ENCODE data around the gene RCAN1. TPM values are rescaled to one million over a fixed set of nuclear protein-coding genes. Genes with fewer than 3 reads are reported as not detected.

The RCAN1 gene
- total RNA-seq, 3 donors from 2014 or later (not counting 1 experiment from before 2014, with no cell fraction given) = 6.7 to 8.9 (median 8.2) TPM

DNA sequence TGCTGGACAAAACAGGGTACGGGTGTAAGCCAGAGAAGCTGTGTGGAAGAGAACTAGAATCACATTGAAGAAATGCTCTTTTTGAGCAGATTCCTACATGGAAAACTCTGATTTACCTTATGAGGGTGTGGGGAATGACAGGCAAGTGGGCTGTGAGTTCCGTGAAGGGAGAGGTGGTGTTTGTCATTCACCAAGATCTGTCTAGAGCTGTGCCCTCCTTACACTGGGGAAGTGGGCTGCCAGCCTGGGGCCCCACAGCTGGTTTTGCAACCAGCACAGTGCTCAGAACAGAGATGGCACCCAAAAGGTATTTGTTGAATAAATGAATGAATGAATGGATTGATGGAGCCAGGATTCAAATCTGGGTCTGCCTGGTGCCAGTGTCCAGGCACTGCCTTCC is 10.4 kb downstream of the RCAN1 start:
- Mint-ChIP-seq H3K4me3 (no peak overlapping the region), H3K4me1 (peaks cover 5 to 6% of the 10 kb centered on the region in 2 donors), H3K27me3 (ENCODE audit: low read depth in 2 of 2) (no peaks in the 10 kb centered on the region), H3K9me3 (no peaks in the 10 kb centered on the region), H3K36me3 (no peaks in the 10 kb centered on the region), H3K27ac (no peak overlapping the region)
- TF ChIP-seq CTCF (IDR thresholded peaks at IDR 0.05) = no peak
- ATAC-seq (no peak), DNase-seq (no peak)
- intact Hi-C loops (cut with micrococcal nuclease) = no loop called here
- H3K9me3 ChIP-seq (ENCODE audit: control insufficient read depth, insufficient read depth, low read length) = no peaks in the 10 kb centered on the region
- H3K36me3 ChIP-seq (ENCODE audit: control insufficient read depth, insufficient read depth, low read length) = no peaks in the 10 kb centered on the region
- peaks cover 2% of the 10 kb centered on the region for H3K4me1 ChIP-seq (ENCODE audit: control insufficient read depth, insufficient read depth, low read length)
- H3K27ac ChIP-seq (ENCODE audit: low read length) = no peak overlapping the region
- WGBS (ENCODE audit: insufficient coverage) = 93% methylated on average over 2 of the region's 2 CpGs
- H3K4me3 ChIP-seq (ENCODE audit: low read length) = no peak overlapping the region
- H3K27me3 ChIP-seq (ENCODE audit: control insufficient read depth, insufficient read depth, low read length) = no peaks in the 10 kb centered on the region

DNA sequence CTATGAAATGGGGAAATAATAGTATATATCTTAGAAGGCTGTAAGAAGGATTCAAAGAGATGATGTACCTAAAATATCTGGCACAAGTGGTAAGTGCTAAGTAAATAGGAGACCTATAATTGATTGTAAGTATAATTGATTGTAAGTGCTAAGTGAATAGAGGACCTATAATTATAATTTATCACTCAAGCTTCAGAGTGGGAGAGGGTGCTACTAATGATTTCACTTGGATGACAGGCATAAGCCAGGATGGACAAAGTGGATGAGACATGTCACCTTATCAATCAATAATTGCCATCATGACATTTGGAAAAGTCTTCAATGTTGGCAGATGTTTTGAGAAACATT is 11.2 kb downstream of the RCAN1 start:
- Mint-ChIP-seq H3K36me3 (no peaks in the 10 kb centered on the region), H3K4me3 (no peak overlapping the region), H3K27ac (no peak overlapping the region), H3K9me3 (no peaks in the 10 kb centered on the region), H3K27me3 (ENCODE audit: low read depth in 2 of 2) (no peaks in the 10 kb centered on the region), H3K4me1 (peaks cover 5 to 6% of the 10 kb centered on the region in 2 donors)
- no peak for ATAC-seq
- H3K9me3 ChIP-seq (ENCODE audit: control insufficient read depth, insufficient read depth, low read length) = no peaks in the 10 kb centered on the region
- H3K27ac ChIP-seq (ENCODE audit: low read length) = no peak overlapping the region
- no peaks in the 10 kb centered on the region for H3K36me3 ChIP-seq (ENCODE audit: control insufficient read depth, insufficient read depth, low read length)
- peaks cover 2% of the 10 kb centered on the region for H3K4me1 ChIP-seq (ENCODE audit: control insufficient read depth, insufficient read depth, low read length)
- no peak for DNase-seq
- no peaks in the 10 kb centered on the region for H3K27me3 ChIP-seq (ENCODE audit: control insufficient read depth, insufficient read depth, low read length)
- no peak overlapping the region for H3K4me3 ChIP-seq (ENCODE audit: low read length)
- intact Hi-C loops (cut with micrococcal nuclease) = no loop called here
- no peak for TF ChIP-seq CTCF (IDR thresholded peaks at IDR 0.05)

- ATAC-seq (peak; percentile 77 to 81 (median 80)), DNase-seq (peak; percentile 54 to 65)
- H3K9me3 ChIP-seq (ENCODE audit: control insufficient read depth, insufficient read depth, low read length) = no peaks in the 10 kb centered on the region
- peaks cover 5 to 6% of the 10 kb centered on the region in 2 donors for H3K4me1 Mint-ChIP-seq
- peak; percentile 65 for TF ChIP-seq CTCF (IDR thresholded peaks at IDR 0.05)
- H3K4me1 ChIP-seq (ENCODE audit: control insufficient read depth, insufficient read depth, low read length) = peaks cover 2% of the 10 kb centered on the region
- H3K27me3 Mint-ChIP-seq (ENCODE audit: low read depth in 2 of 2) = no peaks in the 10 kb centered on the region
- no peaks in the 10 kb centered on the region for H3K36me3 Mint-ChIP-seq
- H3K36me3 ChIP-seq (ENCODE audit: control insufficient read depth, insufficient read depth, low read length) = no peaks in the 10 kb centered on the region
- no peaks in the 10 kb centered on the region for H3K9me3 Mint-ChIP-seq
- H3K27me3 ChIP-seq (ENCODE audit: control insufficient read depth, insufficient read depth, low read length) = no peaks in the 10 kb centered on the region
- no peak overlapping the region for H3K27ac ChIP-seq (ENCODE audit: low read length)
- intact Hi-C loops (cut with micrococcal nuclease) = no loop called here
- H3K4me3 Mint-ChIP-seq = no peak overlapping the region
- WGBS (ENCODE audit: insufficient coverage) = 44% methylated on average over 18 of the region's 19 CpGs
- H3K4me3 ChIP-seq (ENCODE audit: low read length) = no peak overlapping the region
- H3K27ac Mint-ChIP-seq = no peak overlapping the region
Measured at GRCh38 chr21:34603002-34603709, 11.8 kb downstream of the RCAN1 start.

GRCh38 chr21:34602061-34602460 is 12.9 kb downstream of the RCAN1 start:
- Histone ChIP-seq H3K27ac (ENCODE audit: low read length) (no peak overlapping the region), H3K4me1 (ENCODE audit: control insufficient read depth, insufficient read depth, low read length) (peaks cover 2% of the 10 kb centered on the region), H3K36me3 (ENCODE audit: control insufficient read depth, insufficient read depth, low read length) (no peaks in the 10 kb centered on the region), H3K4me3 (ENCODE audit: low read length) (no peak overlapping the region), H3K27me3 (ENCODE audit: control insufficient read depth, insufficient read depth, low read length) (no peaks in the 10 kb centered on the region), H3K9me3 (ENCODE audit: control insufficient read depth, insufficient read depth, low read length) (no peaks in the 10 kb centered on the region)
- H3K27ac Mint-ChIP-seq = no peak overlapping the region
- H3K4me1 Mint-ChIP-seq = peaks cover 5 to 6% of the 10 kb centered on the region in 2 donors
- H3K36me3 Mint-ChIP-seq = no peaks in the 10 kb centered on the region
- 93% methylated on average over 4 of the region's 4 CpGs for WGBS (ENCODE audit: insufficient coverage)
- H3K27me3 Mint-ChIP-seq (ENCODE audit: low read depth in 2 of 2) = no peaks in the 10 kb centered on the region
- ATAC-seq (no peak), DNase-seq (no peak)
- intact Hi-C loops (cut with micrococcal nuclease) = no loop called here
- TF ChIP-seq CTCF (IDR thresholded peaks at IDR 0.05) = no peak
- H3K9me3 Mint-ChIP-seq = no peaks in the 10 kb centered on the region
- no peak overlapping the region for H3K4me3 Mint-ChIP-seq
